HG03045 (cell line): ENCODE results near the gene MKKS.

ENCODE experiments used
- ATAC-seq: cut with Tn5 transposase; IDR thresholded peaks from one replicate; pipeline ENCODE4 v1.9.1; 2021; ENCODE audit warnings: mild to moderate bottlenecking, moderate library complexity; ENCODE audit not compliant: unreplicated experiment

MKKS gene

GRCh38 chr20:10370091-10370887 lies 63.7 kb downstream of the MKKS start:
- no peak for ATAC-seq

DNA sequence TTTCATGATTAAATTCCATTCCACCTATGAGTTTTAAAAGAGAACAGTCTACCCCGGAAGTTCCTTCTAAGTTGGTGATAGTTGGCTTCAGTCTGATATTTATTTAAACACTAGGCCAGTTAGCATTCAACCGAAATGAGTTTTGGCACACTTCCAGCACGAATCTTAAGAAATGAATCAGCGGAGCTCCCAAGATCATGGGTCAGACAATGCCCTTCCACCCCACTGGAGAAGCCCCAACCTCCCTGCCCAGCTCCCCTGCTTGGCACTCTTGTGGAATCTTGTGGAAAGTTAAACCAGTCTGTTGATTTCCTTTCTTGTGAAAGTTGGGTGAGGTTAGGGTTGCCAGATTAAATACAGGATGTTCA lies 64.3 kb downstream of the MKKS start:
- no peak for ATAC-seq

- ATAC-seq: no peak
Measured at GRCh38 chr20:10368702-10369041, 65.3 kb downstream of the MKKS start.

DNA sequence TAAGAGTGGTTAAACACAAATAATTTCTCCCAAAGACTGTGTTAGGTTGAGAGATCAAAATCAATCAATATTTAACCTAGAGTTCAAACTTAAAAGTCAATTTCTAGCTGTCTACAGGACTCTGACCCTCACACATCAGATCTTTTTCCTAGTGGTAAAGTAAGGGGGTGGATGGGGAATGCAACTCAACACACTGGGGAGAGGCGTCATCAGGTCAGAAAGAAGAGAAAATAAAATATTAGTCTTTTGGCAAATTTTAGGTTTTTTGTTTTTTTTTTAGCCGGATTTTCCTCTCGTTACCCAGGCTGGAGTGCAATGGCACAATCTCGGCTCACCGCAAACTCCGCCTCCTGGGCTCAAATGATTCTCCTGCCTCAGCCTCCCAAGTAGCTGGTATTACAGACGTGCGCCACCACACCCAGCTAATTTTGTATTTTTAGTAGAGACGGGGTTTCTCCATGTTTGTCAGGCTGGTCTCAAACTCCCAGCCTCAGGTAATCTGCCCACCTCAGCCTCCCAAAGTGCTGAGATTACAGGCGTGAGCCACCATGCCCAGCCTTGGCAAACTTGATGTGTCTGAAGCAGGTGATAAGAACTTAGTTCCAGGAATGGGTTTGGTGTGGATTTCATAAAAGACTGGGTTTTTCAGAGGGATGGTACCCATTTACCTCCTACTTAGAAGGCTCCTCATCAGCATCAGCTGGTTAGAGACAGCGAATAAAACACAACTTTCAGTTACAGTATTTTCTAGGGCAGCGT lies 65.9 kb downstream of the MKKS start:
- ATAC-seq: no peak

GRCh38 chr20:10367693-10367942 lies 66.4 kb downstream of the MKKS start:
- no peak for ATAC-seq

DNA sequence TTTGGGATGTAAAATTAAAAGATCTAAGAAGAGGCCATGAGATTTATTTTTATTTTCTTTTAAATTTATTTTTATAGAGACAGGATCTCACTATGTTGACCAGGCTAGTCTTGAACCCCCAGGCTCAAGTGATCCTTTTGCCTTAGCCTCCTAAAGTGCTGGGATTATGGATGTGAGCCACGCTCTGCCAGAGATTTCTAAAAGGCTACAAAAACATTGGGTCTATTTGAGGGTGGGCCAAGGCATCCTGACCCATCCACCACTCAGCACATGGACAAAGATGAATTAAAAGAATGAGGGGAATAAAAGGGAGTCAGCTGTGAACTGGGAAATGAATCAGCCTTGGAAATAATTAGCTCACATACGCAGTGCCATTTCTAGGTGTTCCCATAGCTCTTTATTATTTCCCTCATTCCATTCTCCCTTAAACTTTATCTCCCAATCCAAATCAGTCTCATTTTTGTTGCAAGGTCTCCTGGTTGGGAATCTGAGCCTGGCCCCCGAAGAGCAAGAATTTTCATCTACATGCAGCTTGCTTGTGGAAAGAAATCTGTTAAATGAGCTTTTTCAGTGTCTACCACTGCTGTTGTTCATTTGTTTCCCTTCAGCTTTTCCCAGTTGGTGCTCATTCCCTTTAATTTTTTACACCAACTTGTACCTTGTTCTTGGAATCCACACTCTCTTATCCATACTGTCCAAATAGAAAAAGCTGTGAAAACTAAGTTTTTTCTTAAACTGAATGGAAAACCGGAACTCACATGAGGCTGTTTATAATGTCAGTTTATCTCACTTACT lies 66.9 kb downstream of the MKKS start:
- no peak for ATAC-seq

DNA sequence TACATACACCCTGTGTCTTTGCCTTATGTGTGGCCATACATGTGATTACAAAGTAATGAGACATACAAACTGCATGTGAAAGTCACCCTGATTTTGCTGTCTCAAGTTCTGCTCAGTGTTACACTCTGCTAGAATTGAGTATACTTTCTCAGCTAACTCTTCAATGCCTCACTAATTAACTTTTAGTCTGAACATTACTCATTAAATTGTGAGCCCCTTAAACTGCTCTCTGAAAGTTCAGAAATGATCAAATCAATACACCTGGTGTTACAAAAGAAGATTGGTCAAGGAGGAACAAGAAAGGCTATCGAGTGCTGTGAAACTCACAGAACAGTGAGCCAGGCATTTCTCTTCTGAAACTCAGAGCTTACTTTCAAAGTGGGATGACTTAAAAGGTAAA lies 71.3 kb downstream of the MKKS start:
- ATAC-seq: no peak

GRCh38 chr20:10360878-10361277 lies 73.1 kb downstream of the MKKS start:
- no peak for ATAC-seq

- no peak for ATAC-seq
Measured at GRCh38 chr20:10359621-10360040, 74.4 kb downstream of the MKKS start.

- ATAC-seq: no peak
Measured at GRCh38 chr20:10357974-10358373, 76.0 kb downstream of the MKKS start.

- no peak for ATAC-seq
Measured at GRCh38 chr20:10357061-10357708, 76.8 kb downstream of the MKKS start.

DNA sequence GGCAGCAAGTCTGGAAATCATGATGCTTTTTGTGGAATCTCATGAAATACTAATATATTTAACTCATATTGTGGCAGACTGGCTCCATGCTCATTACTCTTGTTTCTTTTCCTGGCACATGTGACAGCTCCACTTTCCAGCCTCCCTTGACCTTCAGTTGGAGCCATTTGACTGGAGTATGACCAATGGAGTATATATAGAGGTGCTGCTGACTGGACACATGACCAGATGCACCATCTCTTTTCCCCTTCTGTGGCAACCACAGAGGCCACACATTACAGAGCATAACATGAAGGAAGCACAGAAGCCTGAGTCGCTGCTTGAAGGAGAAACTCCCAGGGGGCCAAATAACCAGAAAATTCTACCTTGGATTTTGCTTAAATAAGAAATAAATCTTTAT lies 77.4 kb downstream of the MKKS start:
- ATAC-seq: no peak

- ATAC-seq: no peak
Measured at GRCh38 chr20:10352934-10353824, 80.8 kb downstream of the MKKS start.
